ENCODE data around the gene PRKAG2.

GRCh38 chr7:151559557-151560183, 317.2 kb downstream of the PRKAG2 start:
- TF ChIP-seq GATA2 (IDR thresholded peaks at IDR 0.05; ENCODE audit: low read depth, low read length) (no peak), GATA3 (IDR thresholded peaks at IDR 0.05; ENCODE audit: low read depth, low read length) (no peak)

All from SH-SY5Y (cell line).